Small intestine (tissue), 16 donors: ENCODE measurements around the gene LINGO4. TPM values are rescaled to one million over a fixed set of nuclear protein-coding genes. Genes with fewer than 3 reads are reported as not detected.

Source experiments
- DNase-seq, 2 donors: peaks; one replicate each; pipeline versions ENCODE4 v3.0.0 to v3.0.0-alpha.2; 2013
- FAIRE-seq: peaks from 2 replicates; lab custom pipeline; 2012; peaks lifted over from hg19 to GRCh38; lab: Jason Lieb, UNC
- H3K27ac ChIP-seq, 3 donors: one replicate each; pipeline ENCODE4 v1.5.1; 2013; ENCODE audit warnings: low read length in 2 of 3, mild to moderate bottlenecking in 2 of 3, control low read depth in 1 of 3, inconsistent platforms in 1 of 3, low read depth in 1 of 3, moderate library complexity in 1 of 3
- H3K27me3 ChIP-seq, 3 donors: one replicate each; pipeline ENCODE4 v1.6.1; 2013; ENCODE audit warnings: low read length in 3 of 3, inconsistent platforms in 1 of 3; ENCODE audit not compliant: control insufficient read depth in 3 of 3, insufficient read depth in 3 of 3
- H3K36me3 ChIP-seq, 3 donors: one replicate each; pipeline ENCODE4 v1.6.1; 2013; ENCODE audit warnings: low read length in 3 of 3, inconsistent platforms in 1 of 3, low read depth in 1 of 3, mild to moderate bottlenecking in 1 of 3, moderate library complexity in 1 of 3; ENCODE audit not compliant: control insufficient read depth in 3 of 3, insufficient read depth in 2 of 3
- H3K4me1 ChIP-seq, 3 donors: one replicate each; pipeline ENCODE4 v1.6.1; 2013; ENCODE audit warnings: low read length in 2 of 3, inconsistent platforms in 1 of 3, low read depth in 1 of 3, mild to moderate bottlenecking in 1 of 3, moderate library complexity in 1 of 3; ENCODE audit not compliant: control insufficient read depth in 3 of 3, insufficient read depth in 2 of 3
- H3K4me3 ChIP-seq, 3 donors: one replicate each; pipeline ENCODE4 v1.5.1; 2013; ENCODE audit warnings: low read length in 3 of 3, control low read depth in 1 of 3, inconsistent platforms in 1 of 3, low read depth in 1 of 3, mild to moderate bottlenecking in 1 of 3, moderate library complexity in 1 of 3
- H3K9me3 ChIP-seq, 2 donors: one replicate each; pipeline ENCODE4 v1.6.1; 2013; ENCODE audit warnings: low read depth in 1 of 2, low read length in 1 of 2; ENCODE audit not compliant: control insufficient read depth in 2 of 2, insufficient read depth in 1 of 2
- WGBS, 3 donors: extraction: QIAGEN DNeasy Blood & Tissue Kit; methylation state at CpG; one replicate each; pipeline ENCODE4 v1.1.7; 2013; 5-methylcytosine and 5-hydroxymethylcytosine counted together
- long read RNA-seq, 10 donors: transcript quantifications; one replicate each; lab custom pipeline, GENCODE V29; 2026
- polyA plus RNA-seq, 4 donors: library from polyadenylated mRNA; stranded (reverse) in 3 of 4; unstranded in 1 of 4; fragments of 200-250 nt in 3 of 4; fragments of 120-200 nt in 1 of 4; gene quantifications; one replicate each; pipeline versions ENCODE4 v1.2.1 to v1.2.3, GENCODE V29; 2013
- donor health status: healthy with polysubstance abuse.
- donor health status: control.
- donor health status: control.
- donor health status: Bipolar disorder and iron deficiency.
- donor health status: healthy.

LINGO4 gene
- under 1 TPM in 2 of 4 donors, not detected in 2; 0.15 to 0.89 TPM for polyA plus RNA-seq
- long read RNA-seq, donor 1, result 0 reads
- long read RNA-seq, donor 2, result 0 reads
- long read RNA-seq, donor 3, result 0 reads
- long read RNA-seq, donor 4, result 0 reads
- long read RNA-seq, donor 5, result 0 reads
- long read RNA-seq, donor 6, result 0 reads
- long read RNA-seq, donor 7, result 0 reads
- long read RNA-seq, donor 8, result 0 reads
- long read RNA-seq, donor 9, result 0 reads
- long read RNA-seq, donor 10, result 0 reads

GRCh38 chr1:151805066-151805820 lies at the start of gene LINGO4:
Gene LINGO4 (minus strand): TSS chr1:151805419. CDS start chr1:151802704, 2,715 bp downstream.
- no peak for FAIRE-seq
- WGBS, 3 donors, result 42 to 69% (median 56%) methylated on average over 12 of the region's 12 CpGs

DNA sequence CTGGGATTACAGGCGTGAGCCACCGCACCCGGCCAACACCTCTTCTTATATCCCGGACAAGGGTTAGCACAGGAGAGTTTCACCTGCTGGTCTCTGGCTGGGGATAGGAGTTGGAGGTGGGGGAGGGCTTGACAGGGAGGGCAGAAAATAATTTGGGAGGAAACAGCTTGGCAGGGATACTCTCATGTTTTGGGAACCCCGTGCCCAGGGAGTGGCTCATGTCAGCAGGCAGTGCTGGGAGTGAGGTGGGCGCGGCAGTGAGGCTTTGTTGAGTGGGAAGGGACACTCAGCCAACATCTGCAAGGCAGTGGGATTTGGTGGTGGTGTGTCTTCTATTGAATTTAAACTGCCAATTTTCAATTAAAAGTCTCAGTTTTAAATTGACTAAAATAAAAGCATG lies 49.4 kb upstream of the LINGO4 start:
- H3K27ac ChIP-seq, result no peak overlapping the region
- FAIRE-seq (no peak), DNase-seq (no peak)
- WGBS, 3 donors, result 45 to 83% (median 62%) methylated on average over 7 of the region's 7 CpGs
- no peaks in the 10 kb centered on the region for H3K9me3 ChIP-seq
- H3K27me3 ChIP-seq, result no peaks in the 10 kb centered on the region
- no peaks in the 10 kb centered on the region for H3K4me1 ChIP-seq
- H3K4me3 ChIP-seq, result no peak overlapping the region
- H3K36me3 ChIP-seq, result no peaks in the 10 kb centered on the region

More at GRCh38 chr1:151805066-151805820, at the start of gene LINGO4:
- Histone ChIP-seq H3K27ac (no peak within 1 kb of the TSS), H3K4me3 (no peak within 1 kb of the TSS), H3K36me3 (no peaks in the 10 kb centered on the region), H3K27me3 (peaks cover 0 to 39% (median 0%) of the 10 kb centered on the region in 3 donors), H3K4me1 (no peaks in the 10 kb centered on the region), H3K9me3 (no peaks in the 10 kb centered on the region)
- no peak for DNase-seq

- FAIRE-seq (no peak), DNase-seq (no peak)
- no peaks in the 10 kb centered on the region for H3K27me3 ChIP-seq
- no peak within 1 kb of the TSS for H3K4me3 ChIP-seq
- H3K4me1 ChIP-seq, result no peaks in the 10 kb centered on the region
- H3K9me3 ChIP-seq, result no peaks in the 10 kb centered on the region
- no peaks in the 10 kb centered on the region for H3K36me3 ChIP-seq
- no peak within 1 kb of the TSS for H3K27ac ChIP-seq
- WGBS, 3 donors, result 56 to 66% (median 61%) methylated on average over 5 of the region's 5 CpGs
Measured at GRCh38 chr1:151853411-151853943, 48.3 kb upstream of the LINGO4 start, which contains the start of gene THEM5. Gene THEM5 (minus strand): TSS chr1:151853712. CDS start chr1:151853565, 147 bp downstream.

GRCh38 chr1:151852733-151853132 lies 47.5 kb upstream of the LINGO4 start:
- H3K9me3 ChIP-seq, result no peaks in the 10 kb centered on the region
- FAIRE-seq (no peak), DNase-seq (no peak)
- H3K4me1 ChIP-seq, result no peaks in the 10 kb centered on the region
- no peak overlapping the region for H3K27ac ChIP-seq
- H3K27me3 ChIP-seq, result no peaks in the 10 kb centered on the region
- WGBS, 3 donors, result 89 to 92% (median 89%) methylated on average over 4 of the region's 4 CpGs
- no peak overlapping the region for H3K4me3 ChIP-seq
- no peaks in the 10 kb centered on the region for H3K36me3 ChIP-seq

- Histone ChIP-seq H3K27me3 (no peaks in the 10 kb centered on the region), H3K27ac (no peak overlapping the region), H3K4me3 (no peak overlapping the region), H3K9me3 (no peaks in the 10 kb centered on the region), H3K4me1 (no peaks in the 10 kb centered on the region), H3K36me3 (no peaks in the 10 kb centered on the region)
- DNase-seq (no peak), FAIRE-seq (no peak)
- WGBS, 3 donors, result 76 to 86% (median 81%) methylated on average over 8 of the region's 8 CpGs
Measured at GRCh38 chr1:151851886-151852285, 46.7 kb upstream of the LINGO4 start.

GRCh38 chr1:151849871-151850270 lies 44.7 kb upstream of the LINGO4 start:
- H3K27ac ChIP-seq, result no peak overlapping the region
- FAIRE-seq, result no peak
- no peaks in the 10 kb centered on the region for H3K36me3 ChIP-seq
- no peak for DNase-seq
- H3K4me3 ChIP-seq, result no peak overlapping the region
- H3K27me3 ChIP-seq, result no peaks in the 10 kb centered on the region
- no peaks in the 10 kb centered on the region for H3K4me1 ChIP-seq
- no peaks in the 10 kb centered on the region for H3K9me3 ChIP-seq

GRCh38 chr1:151849126-151849525 lies 43.9 kb upstream of the LINGO4 start:
- H3K27ac ChIP-seq, result no peak overlapping the region
- H3K36me3 ChIP-seq, result no peaks in the 10 kb centered on the region
- no peaks in the 10 kb centered on the region for H3K27me3 ChIP-seq
- whole genome bisulfite sequencing, 3 donors, result 76 to 94% (median 85%) methylated on average over 3 of the region's 3 CpGs
- H3K4me3 ChIP-seq, result no peak overlapping the region
- H3K4me1 ChIP-seq, result no peaks in the 10 kb centered on the region
- no peaks in the 10 kb centered on the region for H3K9me3 ChIP-seq
- FAIRE-seq (no peak), DNase-seq (no peak)

GRCh38 chr1:151847867-151848596 lies 42.8 kb upstream of the LINGO4 start:
- DNase-seq (no peak), FAIRE-seq (no peak)
- 54 to 81% (median 77%) methylated on average over 11 of the region's 11 CpGs for WGBS, 3 donors
- H3K9me3 ChIP-seq, result no peaks in the 10 kb centered on the region
- no peak overlapping the region for H3K27ac ChIP-seq
- no peaks in the 10 kb centered on the region for H3K4me1 ChIP-seq
- H3K4me3 ChIP-seq, result no peak overlapping the region
- H3K36me3 ChIP-seq, result no peaks in the 10 kb centered on the region
- H3K27me3 ChIP-seq, result no peaks in the 10 kb centered on the region
